ENCODE results near the gene GNG7. TPM values are rescaled to one million over a fixed set of nuclear protein-coding genes. Genes with fewer than 3 reads are reported as not detected.

The GNG7 gene
- total RNA-seq, 1 experiment from 2014 or later = 7.7 TPM

GRCh38 chr19:2477141-2477710 lies 225.3 kb downstream of the GNG7 start:
- Histone ChIP-seq H2BK5ac (ENCODE audit: insufficient read length, low read length) (no peak overlapping the region), H3K18ac (ENCODE audit: insufficient read length, low read depth, low read length) (no peak overlapping the region), H3K27me3 (ENCODE audit: insufficient read depth, low read length) (peaks cover 7% of the 10 kb centered on the region; the same call in 1 of the 2 replicates), H2BK120ac (ENCODE audit: low read depth, low read length, poor library complexity, severe bottlenecking) (no peak overlapping the region), H4K20me1 (ENCODE audit: control insufficient read depth, insufficient read depth, insufficient read length) (peaks cover 3% of the 10 kb centered on the region), H3K14ac (ENCODE audit: insufficient read depth, low read length) (no peak overlapping the region), H3K27ac (ENCODE audit: insufficient read length, low read depth, low read length) (no peak overlapping the region), H2BK12ac (ENCODE audit: insufficient read length, low read depth, low read length) (no peak overlapping the region), H3K79me2 (ENCODE audit: insufficient read depth, low read length) (peaks cover 2% of the 10 kb centered on the region; the same call in 1 of the 2 replicates), H3K4ac (ENCODE audit: low read depth, low read length) (no peak overlapping the region), H2AFZ (ENCODE audit: low read length) (no peak overlapping the region), H3K23me2 (ENCODE audit: insufficient read length, low read depth, low read length, poor library complexity, severe bottlenecking) (peaks cover 28% of the 10 kb centered on the region), H3K79me1 (ENCODE audit: insufficient read depth, low read depth, low read length, poor library complexity, severe bottlenecking) (no peaks in the 10 kb centered on the region), H2BK20ac (ENCODE audit: low read depth, low read length, poor library complexity, severe bottlenecking) (no peak overlapping the region), H3K23ac (ENCODE audit: insufficient read length, low read depth, low read length) (no peak overlapping the region), H3K56ac (ENCODE audit: insufficient read length, low read depth, low read length) (no peak overlapping the region), H3K9me3 (ENCODE audit: control insufficient read depth, low read depth, low read length) (no peaks in the 10 kb centered on the region), H4K5ac (ENCODE audit: insufficient read length, low read depth, low read length) (no peak overlapping the region), H3K9ac (ENCODE audit: extremely low read depth, insufficient read length, low read length) (no peak overlapping the region), H4K91ac (ENCODE audit: insufficient read length, low read depth, low read length) (no peak overlapping the region), H3T11ph (ENCODE audit: low read length) (no peak overlapping the region), H3K4me1 (ENCODE audit: insufficient read depth, low read length) (peaks cover 4% of the 10 kb centered on the region; the same call in 1 of the 2 replicates), H3K4me2 (ENCODE audit: insufficient read depth, insufficient read length, low read length) (peak overlapping the region; percentile 65), H2BK15ac (ENCODE audit: low read depth, low read length) (no peak overlapping the region), H2AK5ac (ENCODE audit: insufficient read length, low read length) (no peak overlapping the region), H4K8ac (replicated peaks; ENCODE audit: insufficient read length, low read depth, low read length) (no peak overlapping the region)
- peaks cover 50% of the 10 kb centered on the region for H3K27me3 Mint-ChIP-seq (ENCODE audit: low read depth)
- H3K9me3 Mint-ChIP-seq = 0 out of 5 replicates have a peak, but pooled peaks cover 0 to 2% of the 10 kb centered on the region in 2 experiments
- peak overlapping the region; percentile 88 to 94 for H3K4me3 Mint-ChIP-seq
- peaks cover 17 to 26% of the 10 kb centered on the region in 2 experiments for H3K4me1 Mint-ChIP-seq
- no peak overlapping the region for H3K27ac Mint-ChIP-seq
- no peak for DNase-seq
- peaks cover 0 to 3% (median 1%) of the 10 kb centered on the region in 3 experiments; a peak in 1 of 7 replicates for H3K36me3 Mint-ChIP-seq (ENCODE audit: insufficient read depth in 1 of 3, low read depth in 3 of 3)
- TF ChIP-seq CTCF (conservative IDR thresholded peaks at IDR 0.05) = no peak
- no CpG with 5 or more reads among the region's 27 CpGs for WGBS (ENCODE audit: extremely low coverage, insufficient read length, low lambda C conversion rate)
